Measurements from ENCODE around the gene CATSPER4.

CATSPER4 gene

GRCh38 chr1:26197301-26197700, 6.9 kb downstream of the CATSPER4 start:
- H3K4me3 ChIP-seq (IDR thresholded peaks at IDR 0.05; ENCODE audit: insufficient read depth, low read depth, low read length) = no peak overlapping the region
- no peak overlapping the region for H3K4me2 ChIP-seq
- no peaks in the 10 kb centered on the region for H3K27me3 ChIP-seq (ENCODE audit: insufficient read depth, low read depth)
- no peaks in the 10 kb centered on the region for H3K79me2 ChIP-seq (ENCODE audit: insufficient read depth, low read depth)
- H2AFZ ChIP-seq (ENCODE audit: low read depth) = no peak overlapping the region
- no peak overlapping the region for H3K9ac ChIP-seq
- no peaks in the 10 kb centered on the region for H4K20me1 ChIP-seq (ENCODE audit: insufficient read depth)
- H3K4me1 ChIP-seq (ENCODE audit: low read depth, poor library complexity, severe bottlenecking) = no peaks in the 10 kb centered on the region
- H3K36me3 ChIP-seq (ENCODE audit: insufficient read depth) = no peaks in the 10 kb centered on the region
- no peak overlapping the region for H3K27ac ChIP-seq
- TF ChIP-seq CTCF (conservative IDR thresholded peaks at IDR 0.05; ENCODE audit: low read depth, low read length) = no peak

- Histone ChIP-seq H3K27ac (no peak overlapping the region), H3K9ac (no peak overlapping the region), H4K20me1 (ENCODE audit: insufficient read depth) (no peaks in the 10 kb centered on the region), H3K4me3 (IDR thresholded peaks at IDR 0.05; ENCODE audit: insufficient read depth, low read depth, low read length) (no peak overlapping the region), H2AFZ (ENCODE audit: low read depth) (no peak overlapping the region), H3K27me3 (ENCODE audit: insufficient read depth, low read depth) (no peaks in the 10 kb centered on the region; the same call in 1 of the 2 replicates), H3K79me2 (ENCODE audit: insufficient read depth, low read depth) (no peaks in the 10 kb centered on the region), H3K4me2 (no peak overlapping the region), H3K36me3 (ENCODE audit: insufficient read depth) (no peaks in the 10 kb centered on the region), H3K4me1 (ENCODE audit: low read depth, poor library complexity, severe bottlenecking) (no peaks in the 10 kb centered on the region)
- TF ChIP-seq CTCF (conservative IDR thresholded peaks at IDR 0.05; ENCODE audit: low read depth, low read length) = no peak
Measured at GRCh38 chr1:26197813-26198212, 7.4 kb downstream of the CATSPER4 start.

- no peak for TF ChIP-seq CTCF (conservative IDR thresholded peaks at IDR 0.05; ENCODE audit: low read depth, low read length)
- Histone ChIP-seq H3K4me3 (IDR thresholded peaks at IDR 0.05; ENCODE audit: insufficient read depth, low read depth, low read length) (no peak overlapping the region), H3K27ac (no peak overlapping the region), H3K36me3 (ENCODE audit: insufficient read depth) (no peaks in the 10 kb centered on the region), H3K4me1 (ENCODE audit: low read depth, poor library complexity, severe bottlenecking) (no peaks in the 10 kb centered on the region), H3K27me3 (ENCODE audit: insufficient read depth, low read depth) (no peaks in the 10 kb centered on the region; the same call in 1 of the 2 replicates), H4K20me1 (ENCODE audit: insufficient read depth) (no peaks in the 10 kb centered on the region), H3K79me2 (ENCODE audit: insufficient read depth, low read depth) (no peaks in the 10 kb centered on the region), H3K9ac (no peak overlapping the region), H2AFZ (ENCODE audit: low read depth) (no peak overlapping the region), H3K4me2 (no peak overlapping the region)
Measured at GRCh38 chr1:26200413-26200812, 10.0 kb downstream of the CATSPER4 start.

- no peak overlapping the region for H3K27ac ChIP-seq
- H4K20me1 ChIP-seq (ENCODE audit: insufficient read depth) = no peaks in the 10 kb centered on the region
- no peak overlapping the region for H3K4me2 ChIP-seq
- no peak for TF ChIP-seq CTCF (conservative IDR thresholded peaks at IDR 0.05; ENCODE audit: low read depth, low read length)
- no peaks in the 10 kb centered on the region for H3K79me2 ChIP-seq (ENCODE audit: insufficient read depth, low read depth)
- no peak overlapping the region for H3K9ac ChIP-seq
- no peak overlapping the region for H3K4me3 ChIP-seq (IDR thresholded peaks at IDR 0.05; ENCODE audit: insufficient read depth, low read depth, low read length)
- no peak overlapping the region for H2AFZ ChIP-seq (ENCODE audit: low read depth)
- no peaks in the 10 kb centered on the region for H3K36me3 ChIP-seq (ENCODE audit: insufficient read depth)
- no peaks in the 10 kb centered on the region; the same call in 1 of the 2 replicates for H3K27me3 ChIP-seq (ENCODE audit: insufficient read depth, low read depth)
- no peaks in the 10 kb centered on the region for H3K4me1 ChIP-seq (ENCODE audit: low read depth, poor library complexity, severe bottlenecking)
Measured at GRCh38 chr1:26203642-26204318, 13.4 kb downstream of the CATSPER4 start.

Measured in KMS-11 (cell line).